SK-N-MC (cell line): ENCODE results near the gene SLC25A1.

Experiments
- EZH2 ChIP-seq: fragments of 200-600 bp; sonication (generic); IDR thresholded peaks from one replicate; pipeline ENCODE4 v1.6.1; 2017; ENCODE audit warnings: antibody characterized with exemption
- POLR2AphosphoS5 ChIP-seq: IDR thresholded peaks from 2 replicates; pipeline ENCODE4 v1.6.1; 2012; ENCODE audit warnings: mild to moderate bottlenecking, low read depth, low read length, borderline replicate concordance

GRCh38 chr22:19223617-19224016 is 45.1 kb upstream of the SLC25A1 start:
- TF ChIP-seq POLR2AphosphoS5 (no peak), EZH2 (no peak)
